Natural killer cell (primary cell): ENCODE results near the gene FNDC3B. TPM values are rescaled to one million over a fixed set of nuclear protein-coding genes. Genes with fewer than 3 reads are reported as not detected.

ENCODE experiments used
- ATAC-seq, 3 donors: fragments of 150-1000 bp in 2 of 3; fragments of 200-7000 bp in 1 of 3; cut with Tn5 transposase; 1 replicate in 1 of 3; 2 replicates in 2 of 3; pipeline ENCODE4 v1.10.0; 2021; ENCODE audit warnings: mild to moderate bottlenecking in 2 of 3, moderate library complexity in 2 of 3
- DNase-seq, 2 donors: peaks; one replicate each; pipeline versions ENCODE4 v3.0.0 to v3.0.0-alpha.2; 2013 to 2021; ENCODE audit warnings: mixed read lengths in 1 of 2
- H3K27ac ChIP-seq: one replicate; pipeline ENCODE4 v1.5.1; 2013; ENCODE audit warnings: mild to moderate bottlenecking, low read length
- H3K27me3 ChIP-seq: one replicate; pipeline ENCODE4 v1.6.1; 2013; ENCODE audit warnings: low read length; ENCODE audit not compliant: control insufficient read depth, insufficient read depth
- H3K36me3 ChIP-seq: one replicate; pipeline ENCODE4 v1.6.1; 2013; ENCODE audit warnings: low read length; ENCODE audit not compliant: control insufficient read depth, insufficient read depth
- H3K4me1 ChIP-seq: one replicate; pipeline ENCODE4 v1.6.1; 2013; ENCODE audit warnings: low read length; ENCODE audit not compliant: control insufficient read depth, insufficient read depth
- H3K4me3 ChIP-seq: one replicate; pipeline ENCODE4 v1.5.1; 2013; ENCODE audit warnings: low read length
- H3K9me3 ChIP-seq: one replicate; pipeline ENCODE4 v1.6.1; 2013; ENCODE audit warnings: low read length; ENCODE audit not compliant: control insufficient read depth, insufficient read depth
- H3K27ac Mint-ChIP-seq, 2 donors: one replicate each; pipeline ENCODE4 v1.8.0; 2022; ENCODE audit warnings: mild to moderate bottlenecking in 2 of 2, mixed read lengths in 2 of 2, moderate library complexity in 1 of 2
- H3K27me3 Mint-ChIP-seq, 2 donors: one replicate each; pipeline ENCODE4 v1.8.0; 2022; ENCODE audit warnings: low read depth in 2 of 2, mixed read lengths in 2 of 2
- H3K36me3 Mint-ChIP-seq: one replicate; pipeline ENCODE4 v1.8.0; 2022; ENCODE audit warnings: mixed read lengths
- H3K4me1 Mint-ChIP-seq, 2 donors: one replicate each; pipeline ENCODE4 v1.8.0; 2022; ENCODE audit warnings: mixed read lengths in 2 of 2
- H3K4me3 Mint-ChIP-seq: one replicate; pipeline ENCODE4 v1.8.0; 2022; ENCODE audit warnings: mild to moderate bottlenecking, moderate library complexity, mixed read lengths
- H3K9me3 Mint-ChIP-seq, 2 donors: one replicate each; pipeline ENCODE4 v1.8.0; 2022; ENCODE audit warnings: mixed read lengths in 2 of 2
- WGBS: methylation state at CpG from one replicate; pipeline ENCODE4 v1.1.7; 2013; ENCODE audit warnings: missing lambda C conversion rate; ENCODE audit not compliant: insufficient coverage; 5-methylcytosine and 5-hydroxymethylcytosine counted together
- intact Hi-C: fragments of 100-400 bp; cut with micrococcal nuclease; formaldehyde crosslinking; loops from one replicate; pipeline ENCODE4 v1.14.2; 2022
- total RNA-seq, 4 donors: library from RNA; stranded (reverse); fragments of 120-200 nt in 1 of 4; gene quantifications; one replicate each; pipeline versions ENCODE4 v1.2.3 to v1.2.4, GENCODE V29; 2013 to 2022
- TF ChIP-seq, protein P1 (sequence below): fragments of 200-600 bp; IDR thresholded peaks from one replicate; pipeline ENCODE4 v1.8.0; 2022; ENCODE audit warnings: antibody characterized with exemption

FNDC3B gene
- total RNA-seq, 3 donors from 2014 or later (not counting 1 experiment from before 2014, with no cell fraction given), result 154 to 214 (median 206) TPM

DNA sequence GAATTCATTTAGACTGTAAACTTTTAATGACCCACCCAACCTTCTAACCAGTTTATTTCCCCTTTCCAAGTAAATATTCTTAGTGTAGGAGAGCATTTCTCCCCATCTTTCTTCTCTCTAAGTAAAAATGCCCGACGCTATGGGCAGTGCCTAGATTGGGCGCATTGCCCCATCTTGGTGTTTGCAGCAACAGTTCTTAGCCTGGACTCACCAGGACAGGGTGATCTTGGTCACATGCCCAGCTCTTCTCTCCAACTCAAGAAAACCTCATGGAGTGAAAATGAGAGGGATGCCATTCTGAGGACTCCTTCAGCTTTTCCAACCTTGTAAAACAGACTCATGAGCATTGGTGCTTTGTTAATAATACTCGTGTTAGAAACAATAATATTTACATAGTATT is 332.2 kb downstream of the FNDC3B start:
- no peaks in the 10 kb centered on the region for H3K9me3 ChIP-seq
- Mint-ChIP-seq H3K36me3 (no peaks in the 10 kb centered on the region), H3K4me3 (no peak overlapping the region), H3K4me1 (peaks cover 32 to 37% of the 10 kb centered on the region in 2 donors), H3K27ac (no peak overlapping the region), H3K9me3 (no peaks in the 10 kb centered on the region), H3K27me3 (no peaks in the 10 kb centered on the region)
- no peak overlapping the region for H3K27ac ChIP-seq
- no peaks in the 10 kb centered on the region for H3K27me3 ChIP-seq
- DNase-seq (no peak), ATAC-seq (no peak)
- TF ChIP-seq, protein P1, sequence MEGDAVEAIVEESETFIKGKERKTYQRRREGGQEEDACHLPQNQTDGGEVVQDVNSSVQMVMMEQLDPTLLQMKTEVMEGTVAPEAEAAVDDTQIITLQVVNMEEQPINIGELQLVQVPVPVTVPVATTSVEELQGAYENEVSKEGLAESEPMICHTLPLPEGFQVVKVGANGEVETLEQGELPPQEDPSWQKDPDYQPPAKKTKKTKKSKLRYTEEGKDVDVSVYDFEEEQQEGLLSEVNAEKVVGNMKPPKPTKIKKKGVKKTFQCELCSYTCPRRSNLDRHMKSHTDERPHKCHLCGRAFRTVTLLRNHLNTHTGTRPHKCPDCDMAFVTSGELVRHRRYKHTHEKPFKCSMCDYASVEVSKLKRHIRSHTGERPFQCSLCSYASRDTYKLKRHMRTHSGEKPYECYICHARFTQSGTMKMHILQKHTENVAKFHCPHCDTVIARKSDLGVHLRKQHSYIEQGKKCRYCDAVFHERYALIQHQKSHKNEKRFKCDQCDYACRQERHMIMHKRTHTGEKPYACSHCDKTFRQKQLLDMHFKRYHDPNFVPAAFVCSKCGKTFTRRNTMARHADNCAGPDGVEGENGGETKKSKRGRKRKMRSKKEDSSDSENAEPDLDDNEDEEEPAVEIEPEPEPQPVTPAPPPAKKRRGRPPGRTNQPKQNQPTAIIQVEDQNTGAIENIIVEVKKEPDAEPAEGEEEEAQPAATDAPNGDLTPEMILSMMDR, result no peak
- intact Hi-C loops, result no loop called here
- peaks cover 37% of the 10 kb centered on the region for H3K36me3 ChIP-seq
- H3K4me1 ChIP-seq, result no peaks in the 10 kb centered on the region
- H3K4me3 ChIP-seq, result no peak overlapping the region
- WGBS, result 100% methylated on average over 3 of the region's 4 CpGs

DNA sequence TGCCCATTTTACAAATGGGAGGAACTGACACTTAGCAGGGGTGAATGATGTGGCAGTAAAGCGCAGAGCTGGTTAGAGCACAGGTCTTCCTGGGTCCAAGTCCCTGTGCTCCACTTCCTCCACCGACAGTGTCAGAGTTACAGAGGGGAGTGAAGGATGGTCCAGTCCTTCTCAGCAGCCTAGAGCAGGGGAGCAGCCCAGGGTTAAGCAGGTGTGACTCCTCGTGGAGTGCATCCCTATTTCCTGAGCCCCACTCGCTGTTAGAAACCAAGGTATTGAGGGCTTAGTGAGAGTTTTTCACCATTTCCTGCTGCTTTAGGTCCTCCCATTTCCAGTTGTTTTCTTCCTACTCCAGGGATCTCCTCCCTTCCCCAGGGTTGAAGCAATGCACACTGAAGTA is 333.5 kb downstream of the FNDC3B start:
- Mint-ChIP-seq H3K4me1 (peaks cover 28 to 29% of the 10 kb centered on the region in 2 donors), H3K9me3 (no peaks in the 10 kb centered on the region), H3K27ac (peak overlapping the region; percentile 47 to 57), H3K4me3 (no peak overlapping the region), H3K27me3 (no peaks in the 10 kb centered on the region), H3K36me3 (no peaks in the 10 kb centered on the region)
- ATAC-seq (peak in 1 of 3 donors; percentile 18), DNase-seq (no peak)
- intact Hi-C loops, result no loop called here
- TF ChIP-seq, protein P1, result no peak
- Histone ChIP-seq H3K9me3 (no peaks in the 10 kb centered on the region), H3K27ac (no peak overlapping the region), H3K4me1 (no peaks in the 10 kb centered on the region), H3K4me3 (no peak overlapping the region), H3K36me3 (peaks cover 32% of the 10 kb centered on the region), H3K27me3 (no peaks in the 10 kb centered on the region)
- WGBS, result 91% methylated on average over 4 of the region's 4 CpGs

GRCh38 chr3:172373912-172374311 is 334.5 kb downstream of the FNDC3B start:
- DNase-seq (no peak), ATAC-seq (no peak)
- Histone ChIP-seq H3K27me3 (no peaks in the 10 kb centered on the region), H3K4me1 (no peaks in the 10 kb centered on the region), H3K36me3 (peaks cover 38% of the 10 kb centered on the region), H3K4me3 (no peak overlapping the region), H3K9me3 (no peaks in the 10 kb centered on the region), H3K27ac (no peak overlapping the region)
- peaks cover 9% of the 10 kb centered on the region for H3K36me3 Mint-ChIP-seq
- intact Hi-C loops, result no loop called here
- no peak overlapping the region for H3K4me3 Mint-ChIP-seq
- peak overlapping the region; percentile 47 to 57 for H3K27ac Mint-ChIP-seq
- peaks cover 29 to 33% of the 10 kb centered on the region in 2 donors for H3K4me1 Mint-ChIP-seq
- 98% methylated on average over 4 of the region's 5 CpGs for WGBS
- no peaks in the 10 kb centered on the region for H3K9me3 Mint-ChIP-seq
- TF ChIP-seq, protein P1, result no peak
- no peaks in the 10 kb centered on the region for H3K27me3 Mint-ChIP-seq

DNA sequence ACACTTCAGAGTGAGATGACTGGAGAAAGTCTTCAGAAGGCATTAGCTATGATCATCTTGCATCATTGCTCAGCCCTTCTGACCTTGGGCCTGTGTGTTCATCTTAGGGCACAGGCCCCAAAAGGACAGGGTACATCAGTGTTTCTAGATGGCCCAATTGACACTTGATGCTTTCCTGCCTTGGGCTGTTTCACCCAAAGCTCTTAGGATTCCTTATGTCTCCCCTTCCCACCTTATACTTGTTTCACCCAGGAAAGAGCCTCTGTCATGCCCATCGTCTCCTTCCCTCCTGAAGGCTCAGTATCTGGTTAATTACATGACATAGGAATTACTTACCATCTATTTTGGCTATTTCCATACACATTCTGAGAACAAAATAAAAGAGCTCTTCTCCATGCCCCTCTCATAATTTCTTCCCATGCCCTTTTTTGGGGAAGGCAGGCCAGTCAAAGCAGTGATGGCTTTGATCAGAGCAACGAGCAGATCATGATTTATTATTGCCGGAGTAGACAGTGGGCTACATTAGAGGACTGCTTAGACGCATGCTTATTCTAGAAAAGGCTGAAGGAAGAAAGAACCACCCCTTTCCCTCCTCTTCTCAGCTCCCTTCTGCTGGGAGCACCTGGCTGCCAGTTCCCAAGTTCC is 335.9 kb downstream of the FNDC3B start:
- Histone ChIP-seq H3K4me1 (no peaks in the 10 kb centered on the region), H3K36me3 (peaks cover 49% of the 10 kb centered on the region), H3K27ac (no peak overlapping the region), H3K4me3 (no peak overlapping the region), H3K27me3 (no peaks in the 10 kb centered on the region), H3K9me3 (no peaks in the 10 kb centered on the region)
- ATAC-seq, result no peak
- Mint-ChIP-seq H3K27me3 (no peaks in the 10 kb centered on the region), H3K4me1 (peaks cover 23 to 35% of the 10 kb centered on the region in 2 donors), H3K27ac (peak overlapping the region; percentile 40 to 53), H3K36me3 (peaks cover 23% of the 10 kb centered on the region), H3K9me3 (no peaks in the 10 kb centered on the region), H3K4me3 (no peak overlapping the region)
- intact Hi-C loops, result no loop called here
- DNase-seq, result no peak
- TF ChIP-seq, protein P1, result no peak
- WGBS, result 86% methylated on average over 4 of the region's 4 CpGs
